Astrocyte (in vitro differentiated cells and primary cell): ENCODE results near the gene ZDHHC14. TPM values are rescaled to one million over a fixed set of nuclear protein-coding genes. Genes with fewer than 3 reads are reported as not detected.

ENCODE experiments used
- DNase-seq: peaks from one replicate; pipeline ENCODE4 v3.0.0-alpha.2; 2010; ENCODE audit warnings: low read depth
- FAIRE-seq: peaks from 2 replicates; lab custom pipeline; 2011; peaks lifted over from hg19 to GRCh38; lab: Jason Lieb, UNC
- H2AFZ ChIP-seq: 2 replicates; pipeline ENCODE4 v1.6.0; 2012; ENCODE audit warnings: low read depth, low read length, inconsistent platforms
- H3K27ac ChIP-seq: 2 replicates; pipeline ENCODE4 v1.5.1; 2011; ENCODE audit warnings: low read depth, low read length, inconsistent platforms
- H3K27me3 ChIP-seq: 2 replicates; pipeline ENCODE4 v1.6.0; 2011; ENCODE audit warnings: low read length, inconsistent platforms; ENCODE audit not compliant: insufficient read depth
- H3K36me3 ChIP-seq: 2 replicates; pipeline ENCODE4 v1.5.1; 2011; ENCODE audit warnings: low read length, inconsistent platforms; ENCODE audit not compliant: insufficient read depth
- H3K4me1 ChIP-seq: 2 replicates; pipeline ENCODE4 v1.5.1; 2011; ENCODE audit warnings: low read length, inconsistent platforms; ENCODE audit not compliant: insufficient read depth
- H3K4me2 ChIP-seq: 2 replicates; pipeline ENCODE4 v1.6.0; 2012; ENCODE audit warnings: low read length, inconsistent platforms
- H3K4me3 ChIP-seq: 2 replicates; pipeline ENCODE4 v1.5.1; 2011; ENCODE audit warnings: low read depth, mild to moderate bottlenecking, low read length, inconsistent platforms; ENCODE audit not compliant: insufficient read depth
- H3K79me2 ChIP-seq: 2 replicates; pipeline ENCODE4 v1.6.0; 2012; ENCODE audit warnings: mild to moderate bottlenecking, low read length, inconsistent platforms; ENCODE audit not compliant: insufficient read depth
- H3K9ac ChIP-seq: 2 replicates; pipeline ENCODE4 v1.6.0; 2012; ENCODE audit warnings: mild to moderate bottlenecking, low read length, inconsistent platforms
- H3K9me3 ChIP-seq: 2 replicates; pipeline ENCODE4 v1.5.1; 2012; ENCODE audit warnings: low read depth, mild to moderate bottlenecking, low read length, inconsistent platforms; ENCODE audit not compliant: insufficient read depth
- H4K20me1 ChIP-seq: 2 replicates; pipeline ENCODE4 v1.6.0; 2012; ENCODE audit warnings: low read length, inconsistent platforms; ENCODE audit not compliant: insufficient read depth
- H3K27ac Mint-ChIP-seq: one replicate; pipeline ENCODE4 v1.8.0; 2021; ENCODE audit warnings: mild to moderate bottlenecking, mixed read lengths; ENCODE audit not compliant: unreplicated experiment
- H3K27me3 Mint-ChIP-seq: one replicate; pipeline ENCODE4 v1.8.0; 2021; ENCODE audit warnings: low read depth, mixed read lengths; ENCODE audit not compliant: unreplicated experiment
- H3K36me3 Mint-ChIP-seq: one replicate; pipeline ENCODE4 v1.8.0; 2021; ENCODE audit warnings: low read depth, mixed read lengths; ENCODE audit not compliant: unreplicated experiment
- H3K4me1 Mint-ChIP-seq: one replicate; pipeline ENCODE4 v1.8.0; 2021; ENCODE audit warnings: low read depth, mixed read lengths; ENCODE audit not compliant: unreplicated experiment
- H3K4me3 Mint-ChIP-seq: one replicate; pipeline ENCODE4 v1.8.0; 2021; ENCODE audit warnings: mild to moderate bottlenecking, moderate library complexity, mixed read lengths; ENCODE audit not compliant: unreplicated experiment
- H3K9me3 Mint-ChIP-seq: one replicate; pipeline ENCODE4 v1.8.0; 2021; ENCODE audit warnings: mild to moderate bottlenecking, mixed read lengths; ENCODE audit not compliant: unreplicated experiment
- CTCF ChIP-seq: IDR thresholded peaks from 2 replicates; pipeline ENCODE4 v1.5.1; 2011; ENCODE audit warnings: low read depth, mild to moderate bottlenecking, inconsistent platforms, low read length, moderate library complexity; ENCODE audit not compliant: insufficient read depth
- EZH2 ChIP-seq: IDR thresholded peaks from 2 replicates; pipeline ENCODE4 v1.6.1; 2012; ENCODE audit warnings: mild to moderate bottlenecking, low read length, inconsistent platforms; ENCODE audit not compliant: insufficient read depth
- total RNA-seq: library from RNA; stranded (reverse); gene quantifications from 2 replicates; pipeline ENCODE4 v1.2.1, GENCODE V29; 2021

ZDHHC14 gene
- total RNA-seq, 1 donor from 2014 or later, result 7.2 TPM

- peaks cover 9% of the 10 kb centered on the region for H3K4me1 Mint-ChIP-seq
- no peaks in the 10 kb centered on the region for H4K20me1 ChIP-seq
- H3K4me3 ChIP-seq, result no peak overlapping the region
- no peaks in the 10 kb centered on the region for H3K4me1 ChIP-seq
- H3K9ac ChIP-seq, result no peak overlapping the region
- no peak overlapping the region for H3K4me3 Mint-ChIP-seq
- no peak overlapping the region for H2AFZ ChIP-seq
- no peaks in the 10 kb centered on the region for H3K9me3 ChIP-seq
- no peak overlapping the region for H3K4me2 ChIP-seq
- TF ChIP-seq CTCF (no peak), EZH2 (no peak)
- no peak overlapping the region for H3K27ac Mint-ChIP-seq
- no peaks in the 10 kb centered on the region for H3K79me2 ChIP-seq
- no peaks in the 10 kb centered on the region for H3K36me3 ChIP-seq
- peaks cover 7% of the 10 kb centered on the region for H3K27me3 Mint-ChIP-seq
- DNase-seq (no peak), FAIRE-seq (no peak)
- H3K9me3 Mint-ChIP-seq, result no peaks in the 10 kb centered on the region
- H3K27ac ChIP-seq, result no peak overlapping the region
- H3K27me3 ChIP-seq, result no peaks in the 10 kb centered on the region
- H3K36me3 Mint-ChIP-seq, result peaks cover 7% of the 10 kb centered on the region
Observed at GRCh38 chr6:157603971-157604370, 223.0 kb downstream of the ZDHHC14 start.

GRCh38 chr6:157604816-157605215 lies 223.8 kb downstream of the ZDHHC14 start:
- Histone ChIP-seq H3K9ac (no peak overlapping the region), H3K27ac (no peak overlapping the region), H3K79me2 (no peaks in the 10 kb centered on the region), H2AFZ (no peak overlapping the region), H3K4me1 (no peaks in the 10 kb centered on the region), H3K27me3 (no peaks in the 10 kb centered on the region), H3K9me3 (no peaks in the 10 kb centered on the region), H3K4me2 (no peak overlapping the region), H3K36me3 (no peaks in the 10 kb centered on the region), H3K4me3 (no peak overlapping the region), H4K20me1 (no peaks in the 10 kb centered on the region)
- H3K4me3 Mint-ChIP-seq, result no peak overlapping the region
- no peaks in the 10 kb centered on the region for H3K9me3 Mint-ChIP-seq
- peaks cover 9% of the 10 kb centered on the region for H3K4me1 Mint-ChIP-seq
- TF ChIP-seq EZH2, result no peak
- no peak overlapping the region for H3K27ac Mint-ChIP-seq
- peaks cover 11% of the 10 kb centered on the region for H3K27me3 Mint-ChIP-seq
- FAIRE-seq (no peak), DNase-seq (peak; percentile 36)
- H3K36me3 Mint-ChIP-seq, result peaks cover 13% of the 10 kb centered on the region

GRCh38 chr6:157605484-157605883 lies 224.5 kb downstream of the ZDHHC14 start:
- H3K27ac Mint-ChIP-seq, result no peak overlapping the region
- H3K9me3 ChIP-seq, result no peaks in the 10 kb centered on the region

More at GRCh38 chr6:157605484-157605883, 224.5 kb downstream of the ZDHHC14 start:
- Mint-ChIP-seq H3K36me3 (peaks cover 13% of the 10 kb centered on the region), H3K27me3 (peaks cover 11% of the 10 kb centered on the region), H3K4me1 (peaks cover 9% of the 10 kb centered on the region), H3K9me3 (no peaks in the 10 kb centered on the region), H3K4me3 (no peak overlapping the region)
- no peaks in the 10 kb centered on the region for H3K4me1 ChIP-seq
- no peak overlapping the region for H3K4me3 ChIP-seq
- H3K79me2 ChIP-seq, result no peaks in the 10 kb centered on the region
- no peaks in the 10 kb centered on the region for H4K20me1 ChIP-seq
- no peak overlapping the region for H2AFZ ChIP-seq
- TF ChIP-seq EZH2, result no peak
- TF ChIP-seq CTCF, result no peak
- H3K36me3 ChIP-seq, result no peaks in the 10 kb centered on the region
- DNase-seq, result no peak
- no peak overlapping the region for H3K4me2 ChIP-seq
- H3K9ac ChIP-seq, result no peak overlapping the region
- H3K27me3 ChIP-seq, result no peaks in the 10 kb centered on the region
- FAIRE-seq, result no peak
- no peak overlapping the region for H3K27ac ChIP-seq
